ENCODE measurements around the gene TBXT. TPM values are rescaled to one million over a fixed set of nuclear protein-coding genes. Genes with fewer than 3 reads are reported as not detected.

Gene TBXT
- total RNA-seq, 4 donors from 2014 or later, result 0.13 to 1.3 TPM; not detected in 2

- 92% methylated on average over 9 of the region's 9 CpGs for WGBS, 2 donors
- no peak overlapping the region for H3K27ac ChIP-seq
- H3K4me1 ChIP-seq, result peaks cover 0 to 4% of the 10 kb centered on the region in 2 donors
- no peak overlapping the region for H3K4me3 ChIP-seq (replicated peaks in 1 of 3)
- TF ChIP-seq CTCF (IDR thresholded peaks at IDR 0.05) (no peak), POLR2A (IDR thresholded peaks at IDR 0.05) (no peak)
- no peaks in the 10 kb centered on the region for H3K9me3 ChIP-seq
- no peaks in the 10 kb centered on the region for H3K27me3 ChIP-seq
- intact Hi-C loops (cut with DNase I), result no loop called here
- no peaks in the 10 kb centered on the region for H3K36me3 ChIP-seq
- DNase-seq, result no peak
These were observed 35.5 kb upstream of the TBXT start for GRCh38 chr6:166203003-166203640.

GRCh38 chr6:166202321-166202733 is 34.7 kb upstream of the TBXT start:
- H3K27me3 ChIP-seq, result no peaks in the 10 kb centered on the region
- H3K4me1 ChIP-seq, result peaks cover 0 to 4% of the 10 kb centered on the region in 2 donors
- no peaks in the 10 kb centered on the region for H3K9me3 ChIP-seq
- no peak overlapping the region for H3K27ac ChIP-seq
- H3K36me3 ChIP-seq, result no peaks in the 10 kb centered on the region
- DNase-seq, result no peak
- H3K4me3 ChIP-seq (replicated peaks in 1 of 3), result no peak overlapping the region
- WGBS, 2 donors, result 84 to 88% methylated on average over 7 to 9 of the region's 9 CpGs
- no peak for TF ChIP-seq POLR2A (IDR thresholded peaks at IDR 0.05)
- TF ChIP-seq CTCF (IDR thresholded peaks at IDR 0.05), result no peak
- intact Hi-C loops (cut with DNase I), result no loop called here

GRCh38 chr6:166201878-166202277 is 34.2 kb upstream of the TBXT start:
- peaks cover 0 to 4% of the 10 kb centered on the region in 2 donors for H3K4me1 ChIP-seq
- intact Hi-C loops (cut with DNase I), result no loop called here
- H3K27me3 ChIP-seq, result no peaks in the 10 kb centered on the region
- DNase-seq, result no peak
- WGBS, 2 donors, result 80 to 85% methylated on average over 2 of the region's 2 CpGs
- no peaks in the 10 kb centered on the region for H3K9me3 ChIP-seq
- H3K36me3 ChIP-seq, result no peaks in the 10 kb centered on the region
- no peak overlapping the region for H3K4me3 ChIP-seq (replicated peaks in 1 of 3)
- no peak overlapping the region for H3K27ac ChIP-seq
- TF ChIP-seq POLR2A (IDR thresholded peaks at IDR 0.05) (no peak), CTCF (IDR thresholded peaks at IDR 0.05) (no peak)

- intact Hi-C loops (cut with DNase I), result no loop called here
- TF ChIP-seq POLR2A (IDR thresholded peaks at IDR 0.05) (no peak), CTCF (IDR thresholded peaks at IDR 0.05) (no peak)
- 49 to 53% methylated on average over 5 of the region's 5 CpGs for WGBS, 2 donors
These were observed 29.7 kb upstream of the TBXT start for GRCh38 chr6:166197361-166197760.

GRCh38 chr6:166195860-166196238 is 28.2 kb upstream of the TBXT start:
- WGBS, 2 donors, result 86% methylated on average over 9 to 10 of the region's 10 CpGs
- TF ChIP-seq CTCF (IDR thresholded peaks at IDR 0.05) (no peak), POLR2A (IDR thresholded peaks at IDR 0.05) (no peak)
- Histone ChIP-seq H3K4me3 (replicated peaks in 1 of 3) (no peak overlapping the region), H3K9me3 (no peaks in the 10 kb centered on the region), H3K4me1 (no peaks in the 10 kb centered on the region), H3K27ac (no peak overlapping the region), H3K27me3 (no peaks in the 10 kb centered on the region), H3K36me3 (no peaks in the 10 kb centered on the region)
- DNase-seq, result no peak
- intact Hi-C loops (cut with DNase I), result no loop called here

More at GRCh38 chr6:166197361-166197760, 29.7 kb upstream of the TBXT start:
- no peaks in the 10 kb centered on the region for H3K27me3 ChIP-seq
- no peaks in the 10 kb centered on the region for H3K9me3 ChIP-seq
- H3K4me3 ChIP-seq (replicated peaks in 1 of 3), result no peak overlapping the region
- H3K27ac ChIP-seq, result no peak overlapping the region
- no peaks in the 10 kb centered on the region for H3K4me1 ChIP-seq
- no peaks in the 10 kb centered on the region for H3K36me3 ChIP-seq
- no peak for DNase-seq

Data from thyroid gland (tissue), 4 donors.